NOMO-1 treated with DMSO at 0.1 percent for 48 hours (cell line): ENCODE data around the gene KRT85.
"Not testable (repeated sequence)": the region's sequence is repeated elsewhere in the genome, so short reads cannot be mapped to it uniquely, and the experiment has no call there.

Experiments
- DNase-seq: peaks from one replicate; lab custom pipeline; 2025; ENCODE audit not compliant: unreplicated experiment; lab: John Stamatoyannopoulos, UW

The KRT85 gene

GRCh38 chr12:52366738-52367485 lies at the start of gene KRT85:
TSS of gene KRT85 (minus strand) at chr12:52367481. CDS start at chr12:52367405, 76 bp downstream.
- DNase-seq: no peak

GRCh38 chr12:52416795-52417194 lies 49.5 kb upstream of the KRT85 start:
- DNase-seq: no peak

GRCh38 chr12:52415870-52416750 lies 48.8 kb upstream of the KRT85 start:
- no peak for DNase-seq

- no peak for DNase-seq
Measured at GRCh38 chr12:52414936-52415335, 47.7 kb upstream of the KRT85 start.

GRCh38 chr12:52413782-52414345 lies 46.6 kb upstream of the KRT85 start:
- DNase-seq: no peak

- DNase-seq: no peak
Measured at GRCh38 chr12:52413202-52413601, 45.9 kb upstream of the KRT85 start.

- DNase-seq: no peak
Measured at GRCh38 chr12:52411815-52412214, 44.5 kb upstream of the KRT85 start.

GRCh38 chr12:52410589-52411248 lies 43.4 kb upstream of the KRT85 start:
- not testable (repeated sequence) for DNase-seq

GRCh38 chr12:52407918-52408317 lies 40.6 kb upstream of the KRT85 start:
- DNase-seq: no peak

GRCh38 chr12:52405922-52406385 lies 38.7 kb upstream of the KRT85 start, which contains the start of gene KRT82:
TSS of gene KRT82 (minus strand) at chr12:52406335. CDS start at chr12:52406277, 58 bp downstream.
- DNase-seq: no peak

GRCh38 chr12:52404951-52405350 lies 37.7 kb upstream of the KRT85 start:
- DNase-seq: no peak

GRCh38 chr12:52403561-52403960 lies 36.3 kb upstream of the KRT85 start:
- DNase-seq: no peak

GRCh38 chr12:52402873-52403540 lies 35.7 kb upstream of the KRT85 start:
- no peak for DNase-seq

- DNase-seq: no peak
Measured at GRCh38 chr12:52402377-52402776, 35.1 kb upstream of the KRT85 start.

GRCh38 chr12:52401926-52402325 lies 34.6 kb upstream of the KRT85 start:
- no peak for DNase-seq

- DNase-seq: no peak
Measured at GRCh38 chr12:52401526-52401925, 34.2 kb upstream of the KRT85 start.

- DNase-seq: no peak
Measured at GRCh38 chr12:52400906-52401305, 33.6 kb upstream of the KRT85 start.

GRCh38 chr12:52399756-52400155 lies 32.5 kb upstream of the KRT85 start:
- DNase-seq: no peak

GRCh38 chr12:52398176-52398575 lies 30.9 kb upstream of the KRT85 start:
- DNase-seq: no peak

- no peak for DNase-seq
Measured at GRCh38 chr12:52396656-52397055, 29.4 kb upstream of the KRT85 start.
